IMR-90 (cell line): Measurements from ENCODE around the gene C11orf21. TPM values are rescaled to one million over a fixed set of nuclear protein-coding genes. Genes with fewer than 3 reads are reported as not detected.

Source experiments
- ATAC-seq: fragments of 200-7000 bp; cut with Tn5 transposase; 2 replicates; pipeline ENCODE4 v1.9.1; 2020; ENCODE audit warnings: low read depth, mild to moderate bottlenecking, moderate library complexity
- BruUV-seq: library from RNA; stranded (reverse); fragments of 400-500 nt; replicated peaks from 2 replicates; lab custom pipeline; 2021; lab: Mats Ljungman, UMichigan
- CTCF ChIA-PET: fragments of 300-600 bp; formaldehyde crosslinking; extraction: SDS; loops from one replicate; lab custom pipeline; 2021; ENCODE audit warnings: antibody characterized with exemption; lab: Yijun Ruan, JAX
- POLR2A ChIA-PET: fragments of 300-600 bp; sonication (Branson Sonifier 250); formaldehyde crosslinking; loops from one replicate; lab custom pipeline; 2022; ENCODE audit warnings: antibody characterized with exemption; ENCODE audit not compliant: unreplicated experiment; lab: Charles Lee
- DNase-seq: peaks from one replicate; pipeline ENCODE4 v3.0.0; 2013
- H2AFZ ChIP-seq: replicated peaks from 2 replicates; pipeline ENCODE3; 2013; ENCODE audit warnings: low read length, mild to moderate bottlenecking; ENCODE audit not compliant: poor library complexity
- H2AK5ac ChIP-seq: 2 replicates; pipeline ENCODE4 v1.6.1; 2013; ENCODE audit warnings: low read depth, low read length, inconsistent platforms
- H2AK9ac ChIP-seq: replicated peaks from 2 replicates; pipeline ENCODE3; 2013; ENCODE audit warnings: mild to moderate bottlenecking, low read depth, low read length, moderate library complexity; ENCODE audit not compliant: poor library complexity
- H2BK120ac ChIP-seq: 2 replicates; pipeline ENCODE4 v1.6.1; 2013; ENCODE audit warnings: low read depth, low read length, inconsistent platforms
- H2BK15ac ChIP-seq: 3 replicates; pipeline ENCODE4 v1.6.1; 2013; ENCODE audit warnings: low read depth, low read length, inconsistent platforms
- H2BK20ac ChIP-seq: 2 replicates; pipeline ENCODE4 v1.6.1; 2013; ENCODE audit warnings: low read depth, mild to moderate bottlenecking, inconsistent platforms, low read length, moderate library complexity
- H2BK5ac ChIP-seq: 2 replicates; pipeline ENCODE4 v1.6.1; 2013; ENCODE audit warnings: mild to moderate bottlenecking, low read depth, low read length, inconsistent platforms; ENCODE audit not compliant: poor library complexity, severe bottlenecking
- H3K14ac ChIP-seq: replicated peaks from 2 replicates; pipeline ENCODE4 v1.6.1; 2013; ENCODE audit warnings: low read depth, low read length, inconsistent platforms
- H3K18ac ChIP-seq: 2 replicates; pipeline ENCODE4 v1.6.1; 2013; ENCODE audit warnings: low read depth, low read length, control low read depth
- H3K23ac ChIP-seq: 2 replicates; pipeline ENCODE4 v1.6.1; 2013; ENCODE audit warnings: low read depth, low read length, inconsistent platforms
- H3K27ac ChIP-seq: 2 replicates; pipeline ENCODE4 v1.5.1; 2013; ENCODE audit warnings: mild to moderate bottlenecking, control low read depth, low read length; ENCODE audit not compliant: insufficient read depth
- H3K27me3 ChIP-seq: 2 replicates; pipeline ENCODE4 v1.6.1; 2013; ENCODE audit warnings: low read length; ENCODE audit not compliant: control insufficient read depth, insufficient read depth
- H3K36me3 ChIP-seq: 2 replicates; pipeline ENCODE4 v1.6.1; 2013; ENCODE audit warnings: low read length, mixed read lengths; ENCODE audit not compliant: control insufficient read depth, insufficient read depth
- H3K4ac ChIP-seq: 2 replicates; pipeline ENCODE4 v1.6.1; 2013; ENCODE audit warnings: low read depth, low read length, inconsistent platforms
- H3K4me1 ChIP-seq: 2 replicates; pipeline ENCODE4 v1.6.1; 2013; ENCODE audit warnings: low read length, mixed read lengths; ENCODE audit not compliant: control insufficient read depth, insufficient read depth
- H3K4me2 ChIP-seq: 2 replicates; pipeline ENCODE4 v1.6.1; 2013; ENCODE audit warnings: low read depth, mild to moderate bottlenecking, control low read depth, low read length, moderate library complexity
- H3K4me3 ChIP-seq: 2 replicates; pipeline ENCODE4 v1.5.1; 2013; ENCODE audit warnings: low read depth, mild to moderate bottlenecking, control low read depth, low read length, moderate library complexity; ENCODE audit not compliant: insufficient read depth
- H3K56ac ChIP-seq: 2 replicates; pipeline ENCODE4 v1.6.1; 2013; ENCODE audit warnings: low read length, inconsistent platforms; ENCODE audit not compliant: insufficient read depth; ENCODE audit errors: extremely low read depth
- H3K79me1 ChIP-seq, 2 experiments: 2 replicates each; pipeline ENCODE4 v1.6.1; 2013; ENCODE audit warnings: low read length in 2 of 2, inconsistent platforms in 1 of 2, low read depth in 1 of 2
- H3K9ac ChIP-seq: 2 replicates; pipeline ENCODE4 v1.6.1; 2013; ENCODE audit warnings: low read depth, low read length, control low read depth
- H3K9me1 ChIP-seq: 2 replicates; pipeline ENCODE4 v1.6.1; 2013; ENCODE audit warnings: low read length, inconsistent platforms; ENCODE audit not compliant: insufficient read depth
- H3K9me3 ChIP-seq: 2 replicates; pipeline ENCODE4 v1.6.1; 2013; ENCODE audit warnings: low read length; ENCODE audit not compliant: control insufficient read depth, insufficient read depth
- H4K20me1 ChIP-seq: 2 replicates; pipeline ENCODE4 v1.6.1; 2013; ENCODE audit warnings: low read length, inconsistent platforms; ENCODE audit not compliant: insufficient read depth
- H4K5ac ChIP-seq: 2 replicates; pipeline ENCODE4 v1.6.1; 2013; ENCODE audit warnings: mild to moderate bottlenecking, low read depth, low read length, control low read depth
- H4K8ac ChIP-seq, 2 experiments: 2 replicates each; pipeline ENCODE4 v1.6.1; 2013; ENCODE audit warnings: low read depth in 2 of 2, low read length in 2 of 2, control low read depth in 1 of 2, inconsistent platforms in 1 of 2
- H4K91ac ChIP-seq: 2 replicates; pipeline ENCODE4 v1.6.1; 2013; ENCODE audit warnings: low read depth, low read length, inconsistent platforms; ENCODE audit not compliant: insufficient read depth
- BHLHE40 ChIP-seq: fragments of 150-350 bp; IDR thresholded peaks from 2 replicates; pipeline ENCODE4 v1.6.1; 2016; ENCODE audit warnings: mild to moderate bottlenecking, low read depth, low read length
- CEBPB ChIP-seq: IDR thresholded peaks from 2 replicates; pipeline ENCODE4 v1.6.1; 2012; ENCODE audit warnings: low read depth, low read length, improper control_type of control experiment
- CHD1 ChIP-seq: IDR thresholded peaks from 2 replicates; pipeline ENCODE4 v1.6.1; 2012; ENCODE audit warnings: low read depth, low read length, improper control_type of control experiment
- FOS ChIP-seq: fragments of 150-350 bp; IDR thresholded peaks from 2 replicates; pipeline ENCODE4 v1.6.1; 2016; ENCODE audit warnings: low read depth, low read length
- MAFK ChIP-seq: IDR thresholded peaks from 2 replicates; pipeline ENCODE4 v1.6.1; 2012; ENCODE audit warnings: low read depth, low read length, improper control_type of control experiment
- MXI1 ChIP-seq: IDR thresholded peaks from 2 replicates; pipeline ENCODE4 v1.6.1; 2012; ENCODE audit warnings: low read depth, mild to moderate bottlenecking, low read length, moderate library complexity, borderline replicate concordance
- NFE2L2 ChIP-seq: fragments of 150-350 bp; IDR thresholded peaks from 2 replicates; pipeline ENCODE4 v1.6.1; 2016; ENCODE audit warnings: low read depth, mild to moderate bottlenecking, low read length
- POLR2A ChIP-seq: IDR thresholded peaks from 2 replicates; pipeline ENCODE4 v1.6.1; 2012; ENCODE audit warnings: mild to moderate bottlenecking, low read depth, low read length
- RAD21 ChIP-seq: IDR thresholded peaks from 2 replicates; pipeline ENCODE4 v1.6.1; 2012; ENCODE audit warnings: low read length, improper control_type of control experiment
- RCOR1 ChIP-seq: IDR thresholded peaks from 2 replicates; pipeline ENCODE4 v1.6.1; 2012; ENCODE audit warnings: mild to moderate bottlenecking, low read length, improper control_type of control experiment; ENCODE audit not compliant: insufficient replicate concordance
- RFX5 ChIP-seq: IDR thresholded peaks from 2 replicates; pipeline ENCODE4 v1.8.0; 2012; ENCODE audit warnings: low read depth, mild to moderate bottlenecking, low read length, moderate library complexity
- SMC3 ChIP-seq: fragments of 150-350 bp; IDR thresholded peaks from 2 replicates; pipeline ENCODE4 v1.6.1; 2016; ENCODE audit warnings: low read depth, mild to moderate bottlenecking, antibody characterized with exemption, low read length, moderate library complexity
- WGBS, 2 experiments: methylation state at CpG; one replicate each; pipeline versions ENCODE4 v1.1.5 to v1.1.7; 2013; ENCODE audit warnings: missing lambda C conversion rate in 2 of 2; ENCODE audit not compliant: insufficient read length in 1 of 2; ENCODE audit errors: extremely low coverage in 2 of 2; 5-methylcytosine and 5-hydroxymethylcytosine counted together
- dilution Hi-C: fragments of 300-500 bp; cut with HindIII; formaldehyde crosslinking; loops from one replicate; pipeline ENCODE4 v1.14.3; 2018; ENCODE audit warnings: low sequenced_read_pairs; ENCODE audit not compliant: unreplicated experiment
- in situ Hi-C: fragments of 300-500 bp; cut with MboI; formaldehyde crosslinking; loops from 3 replicates; pipeline ENCODE4 v1.14.3; 2019; ENCODE audit warnings: low sequenced_read_pairs, inconsistent platforms, mixed read lengths
- intact Hi-C: fragments of 100-400 bp; cut with micrococcal nuclease; formaldehyde crosslinking; loops from 2 replicates; pipeline ENCODE4 v1.10.0; 2022
- polyA plus RNA-seq, 3 experiments: library from polyadenylated mRNA; depleted of rRNA; stranded (reverse); fragments of >200 nt; gene quantifications; 2 replicates each; pipeline ENCODE4 v1.2.3, GENCODE V29; 2012; ENCODE audit warnings: low replicate concordance in 1 of 3
- total RNA-seq: library from RNA; depleted of rRNA; stranded (reverse); fragments of >200 nt; gene quantifications from 2 replicates; pipeline ENCODE4 v1.2.3, GENCODE V29; 2012
- TF ChIP-seq, protein P1 (sequence below): fragments of 150-350 bp; IDR thresholded peaks from 2 replicates; pipeline ENCODE4 v1.6.1; 2016; ENCODE audit warnings: low read depth, mild to moderate bottlenecking, low read length, moderate library complexity, borderline replicate concordance
- TF ChIP-seq, protein P2 (sequence below): conservative IDR thresholded peaks from 2 replicates; pipeline ENCODE4 v1.5.1; 2012; ENCODE audit warnings: mild to moderate bottlenecking, low read depth, low read length, improper control_type of control experiment
- TF ChIP-seq, protein P3 (sequence below): fragments of 150-350 bp; IDR thresholded peaks from 2 replicates; pipeline ENCODE4 v1.6.1; 2017; ENCODE audit warnings: mild to moderate bottlenecking, antibody characterized with exemption, low read length, low read depth

C11orf21 gene
- total and polyA plus RNA-seq, 2 of the 4 experiments (the other 2 are of a cell fraction) = not detected

DNA sequence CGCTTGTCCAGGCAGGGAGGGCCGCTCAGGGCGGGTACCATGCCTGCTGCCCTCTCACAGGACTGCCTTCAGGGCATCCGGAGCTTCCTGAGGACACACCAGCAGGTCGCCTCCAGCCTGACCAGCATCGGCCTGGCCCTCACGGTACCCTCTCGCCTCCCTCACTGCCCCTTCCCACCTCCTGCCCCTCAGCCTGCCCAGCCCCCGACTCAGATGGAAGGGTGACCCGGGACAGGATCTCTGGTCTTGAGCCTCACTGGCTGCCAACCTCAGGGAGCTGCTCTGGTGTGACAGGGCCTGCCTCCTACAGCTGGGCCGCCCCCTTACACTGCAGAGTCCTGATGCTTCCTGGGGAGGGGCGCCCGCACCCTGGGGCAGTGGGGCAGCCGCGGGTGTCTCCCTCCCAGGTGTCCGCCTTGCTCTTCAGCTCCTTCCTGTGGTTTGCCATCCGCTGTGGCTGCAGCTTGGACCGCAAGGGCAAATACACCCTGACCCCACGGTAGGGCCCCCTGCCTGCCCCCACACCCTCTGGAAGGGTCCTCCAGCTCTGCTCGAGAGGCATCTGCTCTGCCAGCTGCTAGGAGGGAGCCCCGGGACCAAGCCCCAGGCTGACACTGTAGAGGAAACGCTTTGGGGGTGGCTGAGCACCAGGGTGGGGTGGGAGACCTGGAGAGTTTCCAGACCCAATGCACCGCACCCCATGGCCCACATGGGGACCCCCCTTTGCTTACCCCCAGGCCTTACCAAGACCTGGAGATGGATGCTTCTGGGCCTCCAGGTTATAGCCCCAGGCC, 14.6 kb upstream of the C11orf21 start:
- Histone ChIP-seq H2AFZ (no peak overlapping the region), H3K14ac (no peak overlapping the region), H2BK5ac (no peak overlapping the region), H3K27ac (no peak overlapping the region), H3K27me3 (peaks cover 14% of the 10 kb centered on the region), H3K4ac (no peak overlapping the region), H3K23ac (no peak overlapping the region), H4K5ac (no peak overlapping the region), H3K56ac (no peak overlapping the region), H2AK9ac (no peak overlapping the region), H3K36me3 (no peaks in the 10 kb centered on the region), H3K4me2 (no peak overlapping the region), H2BK120ac (no peak overlapping the region), H2BK20ac (no peak overlapping the region), H2BK15ac (no peak overlapping the region), H3K4me3 (no peak overlapping the region), H3K9me3 (no peaks in the 10 kb centered on the region; the same call in 1 of the 2 replicates), H3K18ac (no peak overlapping the region), H4K20me1 (no peaks in the 10 kb centered on the region), H4K91ac (no peak overlapping the region), H3K4me1 (peaks cover 20% of the 10 kb centered on the region), H2AK5ac (no peak overlapping the region), H3K9me1 (peaks cover 6% of the 10 kb centered on the region; the same call in 1 of the 2 replicates), H3K9ac (no peak overlapping the region), H3K79me1 (no peaks in the 10 kb centered on the region), H4K8ac (no peak overlapping the region)
- ChIA-PET CTCF (no interaction called here), POLR2A (no interaction called here)
- ATAC-seq = no peak
- DNase-seq = no peak
- WGBS, 2 experiments = 95% methylated on average over 7 of the region's 23 CpGs; no CpG with 5 or more reads in 1 of the 2 experiments
- BruUV-seq = no TSS peak
- in situ Hi-C loops = no loop called here
- dilution Hi-C loops = no loop called here
- intact Hi-C loops = no loop called here
- TF ChIP-seq, protein P1, sequence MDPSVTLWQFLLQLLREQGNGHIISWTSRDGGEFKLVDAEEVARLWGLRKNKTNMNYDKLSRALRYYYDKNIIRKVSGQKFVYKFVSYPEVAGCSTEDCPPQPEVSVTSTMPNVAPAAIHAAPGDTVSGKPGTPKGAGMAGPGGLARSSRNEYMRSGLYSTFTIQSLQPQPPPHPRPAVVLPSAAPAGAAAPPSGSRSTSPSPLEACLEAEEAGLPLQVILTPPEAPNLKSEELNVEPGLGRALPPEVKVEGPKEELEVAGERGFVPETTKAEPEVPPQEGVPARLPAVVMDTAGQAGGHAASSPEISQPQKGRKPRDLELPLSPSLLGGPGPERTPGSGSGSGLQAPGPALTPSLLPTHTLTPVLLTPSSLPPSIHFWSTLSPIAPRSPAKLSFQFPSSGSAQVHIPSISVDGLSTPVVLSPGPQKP = no peak
- TF ChIP-seq MAFK (no peak), FOS (no peak), POLR2A (no peak), RAD21 (no peak), NFE2L2 (no peak), BHLHE40 (no peak), CHD1 (no peak), MXI1 (no peak), CEBPB (no peak), RCOR1 (no peak), SMC3 (no peak), RFX5 (no peak)
- TF ChIP-seq, protein P2, sequence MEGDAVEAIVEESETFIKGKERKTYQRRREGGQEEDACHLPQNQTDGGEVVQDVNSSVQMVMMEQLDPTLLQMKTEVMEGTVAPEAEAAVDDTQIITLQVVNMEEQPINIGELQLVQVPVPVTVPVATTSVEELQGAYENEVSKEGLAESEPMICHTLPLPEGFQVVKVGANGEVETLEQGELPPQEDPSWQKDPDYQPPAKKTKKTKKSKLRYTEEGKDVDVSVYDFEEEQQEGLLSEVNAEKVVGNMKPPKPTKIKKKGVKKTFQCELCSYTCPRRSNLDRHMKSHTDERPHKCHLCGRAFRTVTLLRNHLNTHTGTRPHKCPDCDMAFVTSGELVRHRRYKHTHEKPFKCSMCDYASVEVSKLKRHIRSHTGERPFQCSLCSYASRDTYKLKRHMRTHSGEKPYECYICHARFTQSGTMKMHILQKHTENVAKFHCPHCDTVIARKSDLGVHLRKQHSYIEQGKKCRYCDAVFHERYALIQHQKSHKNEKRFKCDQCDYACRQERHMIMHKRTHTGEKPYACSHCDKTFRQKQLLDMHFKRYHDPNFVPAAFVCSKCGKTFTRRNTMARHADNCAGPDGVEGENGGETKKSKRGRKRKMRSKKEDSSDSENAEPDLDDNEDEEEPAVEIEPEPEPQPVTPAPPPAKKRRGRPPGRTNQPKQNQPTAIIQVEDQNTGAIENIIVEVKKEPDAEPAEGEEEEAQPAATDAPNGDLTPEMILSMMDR = no peak
- TF ChIP-seq, protein P3, sequence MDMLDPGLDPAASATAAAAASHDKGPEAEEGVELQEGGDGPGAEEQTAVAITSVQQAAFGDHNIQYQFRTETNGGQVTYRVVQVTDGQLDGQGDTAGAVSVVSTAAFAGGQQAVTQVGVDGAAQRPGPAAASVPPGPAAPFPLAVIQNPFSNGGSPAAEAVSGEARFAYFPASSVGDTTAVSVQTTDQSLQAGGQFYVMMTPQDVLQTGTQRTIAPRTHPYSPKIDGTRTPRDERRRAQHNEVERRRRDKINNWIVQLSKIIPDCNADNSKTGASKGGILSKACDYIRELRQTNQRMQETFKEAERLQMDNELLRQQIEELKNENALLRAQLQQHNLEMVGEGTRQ = no peak
